Measurements from ENCODE around the gene ALKBH8. TPM values are rescaled to one million over a fixed set of nuclear protein-coding genes. Genes with fewer than 3 reads are reported as not detected.

The ALKBH8 gene
- polyA plus RNA-seq, 1 donor (not counting 4 experiments of a cell fraction or from before 2014, with no cell fraction given): 8.0 TPM

DNA sequence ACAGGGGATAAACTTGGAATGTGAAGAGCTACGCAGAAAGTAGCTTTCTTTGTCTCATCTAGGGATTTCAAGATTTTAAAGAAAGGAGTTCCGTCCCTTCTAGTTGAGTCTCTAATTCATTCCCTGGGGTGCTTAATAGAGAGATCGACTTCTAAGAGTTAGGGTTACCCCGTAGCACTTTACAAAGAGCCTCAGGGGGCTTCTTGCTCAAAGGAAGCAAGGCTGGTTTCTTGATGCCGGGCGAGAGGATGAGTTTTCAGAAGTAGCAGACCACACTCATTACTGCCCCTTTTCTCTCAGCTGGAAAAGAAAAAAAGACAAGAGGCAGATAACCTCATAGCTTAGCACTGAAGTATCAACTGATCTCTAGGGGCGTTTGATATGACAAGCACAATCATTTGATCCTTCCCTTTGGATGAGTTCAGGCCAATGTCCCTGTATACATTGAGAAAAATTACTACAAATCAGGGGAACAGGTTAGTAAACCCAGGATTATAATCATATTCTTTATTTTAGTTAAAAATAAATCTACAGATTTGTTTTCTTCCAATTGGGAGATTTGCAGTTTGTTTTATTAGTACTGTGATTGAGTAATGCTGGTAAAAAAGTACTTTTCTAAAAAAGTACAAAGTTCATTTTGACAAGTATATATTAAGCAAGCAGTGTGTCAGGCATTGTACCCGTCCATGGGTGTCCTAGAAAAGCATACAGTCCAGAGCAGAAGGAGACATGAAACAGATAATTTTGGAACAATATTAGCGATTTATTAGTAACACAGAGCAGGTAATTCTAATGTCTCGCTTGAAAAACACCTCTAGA, 44.1 kb upstream of the ALKBH8 start:
- Histone ChIP-seq H3K4me2 (ENCODE audit: control insufficient read depth, extremely low read depth, insufficient read depth, low read depth, low read length) (no peak overlapping the region), H3K27ac (ENCODE audit: control insufficient read depth, insufficient read depth, low read length) (no peak overlapping the region), H3K9me1 (ENCODE audit: control insufficient read depth, extremely low read depth, insufficient read depth, low read length) (no peaks in the 10 kb centered on the region), H2AFZ (ENCODE audit: control insufficient read depth, low read length) (no peak overlapping the region), H3K4me3 (ENCODE audit: control insufficient read depth in 2 of 3, extremely low read depth in 1 of 3, insufficient read depth in 2 of 3, low read depth in 1 of 3, low read length in 3 of 3) (no peak overlapping the region), H3K36me3 (ENCODE audit: control insufficient read depth in 2 of 2, extremely low read depth in 1 of 2, insufficient read depth in 2 of 2, low read length in 2 of 2) (no peaks in the 10 kb centered on the region), H3K9me3 (ENCODE audit: control insufficient read depth, low read depth, low read length) (no peaks in the 10 kb centered on the region), H3K79me2 (ENCODE audit: control insufficient read depth, insufficient read depth, low read length) (no peaks in the 10 kb centered on the region), H3K9ac (ENCODE audit: control insufficient read depth, extremely low read depth, insufficient read depth, low read length) (no peak overlapping the region), H3K4me1 (ENCODE audit: control insufficient read depth, extremely low read depth, insufficient read depth, low read length) (no peaks in the 10 kb centered on the region), H4K20me1 (ENCODE audit: control insufficient read depth, extremely low read depth, insufficient read depth, low read length) (no peaks in the 10 kb centered on the region), H3K27me3 (ENCODE audit: control insufficient read depth, extremely low read depth, insufficient read depth, low read length) (no peaks in the 10 kb centered on the region)
- TF ChIP-seq EZH2 (IDR thresholded peaks at IDR 0.05; ENCODE audit: low read length): no peak
- TF ChIP-seq, protein P1, sequence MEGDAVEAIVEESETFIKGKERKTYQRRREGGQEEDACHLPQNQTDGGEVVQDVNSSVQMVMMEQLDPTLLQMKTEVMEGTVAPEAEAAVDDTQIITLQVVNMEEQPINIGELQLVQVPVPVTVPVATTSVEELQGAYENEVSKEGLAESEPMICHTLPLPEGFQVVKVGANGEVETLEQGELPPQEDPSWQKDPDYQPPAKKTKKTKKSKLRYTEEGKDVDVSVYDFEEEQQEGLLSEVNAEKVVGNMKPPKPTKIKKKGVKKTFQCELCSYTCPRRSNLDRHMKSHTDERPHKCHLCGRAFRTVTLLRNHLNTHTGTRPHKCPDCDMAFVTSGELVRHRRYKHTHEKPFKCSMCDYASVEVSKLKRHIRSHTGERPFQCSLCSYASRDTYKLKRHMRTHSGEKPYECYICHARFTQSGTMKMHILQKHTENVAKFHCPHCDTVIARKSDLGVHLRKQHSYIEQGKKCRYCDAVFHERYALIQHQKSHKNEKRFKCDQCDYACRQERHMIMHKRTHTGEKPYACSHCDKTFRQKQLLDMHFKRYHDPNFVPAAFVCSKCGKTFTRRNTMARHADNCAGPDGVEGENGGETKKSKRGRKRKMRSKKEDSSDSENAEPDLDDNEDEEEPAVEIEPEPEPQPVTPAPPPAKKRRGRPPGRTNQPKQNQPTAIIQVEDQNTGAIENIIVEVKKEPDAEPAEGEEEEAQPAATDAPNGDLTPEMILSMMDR (optimal IDR thresholded peaks at IDR 0.05 in 1 of 3, IDR thresholded peaks at IDR 0.05 in 1 of 3, conservative IDR thresholded peaks at IDR 0.05 in 1 of 3; ENCODE audit: extremely low read depth in 1 of 3, insufficient read depth in 2 of 3, low read length in 3 of 3): no peak
- dilution Hi-C loops (cut with MboI; ENCODE audit: extremely low pct_ligation_motif_present, low sequenced_read_pairs): no loop called here
- no peak for FAIRE-seq
- no peak for DNase-seq (ENCODE audit: low read depth, low spot score)

DNA sequence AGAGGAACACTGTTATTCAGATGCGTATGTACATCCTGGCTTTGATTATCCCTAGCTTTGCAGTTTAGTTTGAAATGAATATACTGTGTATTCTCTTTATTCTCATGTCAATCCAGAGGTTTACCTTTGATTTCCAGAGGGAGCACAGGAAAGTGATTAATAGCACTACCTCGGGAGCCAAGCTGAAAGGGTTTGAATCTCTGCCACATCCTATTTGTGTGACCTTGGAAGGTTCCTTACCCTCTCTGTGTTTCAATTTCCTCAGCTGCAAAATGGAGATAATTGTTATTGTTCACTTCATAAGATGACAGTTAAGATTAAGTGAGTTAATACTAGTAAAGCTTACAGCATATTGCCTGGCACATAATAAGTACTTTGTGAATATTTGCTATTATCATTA, 43.3 kb upstream of the ALKBH8 start:
- no peaks in the 10 kb centered on the region for H4K20me1 ChIP-seq (ENCODE audit: control insufficient read depth, extremely low read depth, insufficient read depth, low read length)
- no peaks in the 10 kb centered on the region for H3K4me1 ChIP-seq (ENCODE audit: control insufficient read depth, extremely low read depth, insufficient read depth, low read length)
- no peak overlapping the region for H3K9ac ChIP-seq (ENCODE audit: control insufficient read depth, extremely low read depth, insufficient read depth, low read length)
- FAIRE-seq: no peak
- H3K36me3 ChIP-seq (ENCODE audit: control insufficient read depth in 2 of 2, extremely low read depth in 1 of 2, insufficient read depth in 2 of 2, low read length in 2 of 2): no peaks in the 10 kb centered on the region
- H3K27me3 ChIP-seq (ENCODE audit: control insufficient read depth, extremely low read depth, insufficient read depth, low read length): no peaks in the 10 kb centered on the region
- H3K9me3 ChIP-seq (ENCODE audit: control insufficient read depth, low read depth, low read length): no peaks in the 10 kb centered on the region
- no peak overlapping the region for H3K27ac ChIP-seq (ENCODE audit: control insufficient read depth, insufficient read depth, low read length)
- H3K4me3 ChIP-seq (ENCODE audit: control insufficient read depth in 2 of 3, extremely low read depth in 1 of 3, insufficient read depth in 2 of 3, low read depth in 1 of 3, low read length in 3 of 3): no peak overlapping the region
- no peaks in the 10 kb centered on the region for H3K79me2 ChIP-seq (ENCODE audit: control insufficient read depth, insufficient read depth, low read length)
- dilution Hi-C loops (cut with MboI; ENCODE audit: extremely low pct_ligation_motif_present, low sequenced_read_pairs): no loop called here
- no peak overlapping the region for H2AFZ ChIP-seq (ENCODE audit: control insufficient read depth, low read length)
- H3K9me1 ChIP-seq (ENCODE audit: control insufficient read depth, extremely low read depth, insufficient read depth, low read length): no peaks in the 10 kb centered on the region
- H3K4me2 ChIP-seq (ENCODE audit: control insufficient read depth, extremely low read depth, insufficient read depth, low read depth, low read length): no peak overlapping the region
- no peak for DNase-seq (ENCODE audit: low read depth, low spot score)
- TF ChIP-seq, protein P1 (optimal IDR thresholded peaks at IDR 0.05 in 1 of 3, IDR thresholded peaks at IDR 0.05 in 1 of 3, conservative IDR thresholded peaks at IDR 0.05 in 1 of 3; ENCODE audit: extremely low read depth in 1 of 3, insufficient read depth in 2 of 3, low read length in 3 of 3): no peak
- no peak for TF ChIP-seq EZH2 (IDR thresholded peaks at IDR 0.05; ENCODE audit: low read length)

Measured in keratinocyte (primary cell).